ENCODE results near the gene WIPF2. TPM values are rescaled to one million over a fixed set of nuclear protein-coding genes. Genes with fewer than 3 reads are reported as not detected.

Gene WIPF2
- polyA plus RNA-seq, 2 of the 4 experiments (the other 2 are of a cell fraction) = 13.8 to 21.5 TPM

DNA sequence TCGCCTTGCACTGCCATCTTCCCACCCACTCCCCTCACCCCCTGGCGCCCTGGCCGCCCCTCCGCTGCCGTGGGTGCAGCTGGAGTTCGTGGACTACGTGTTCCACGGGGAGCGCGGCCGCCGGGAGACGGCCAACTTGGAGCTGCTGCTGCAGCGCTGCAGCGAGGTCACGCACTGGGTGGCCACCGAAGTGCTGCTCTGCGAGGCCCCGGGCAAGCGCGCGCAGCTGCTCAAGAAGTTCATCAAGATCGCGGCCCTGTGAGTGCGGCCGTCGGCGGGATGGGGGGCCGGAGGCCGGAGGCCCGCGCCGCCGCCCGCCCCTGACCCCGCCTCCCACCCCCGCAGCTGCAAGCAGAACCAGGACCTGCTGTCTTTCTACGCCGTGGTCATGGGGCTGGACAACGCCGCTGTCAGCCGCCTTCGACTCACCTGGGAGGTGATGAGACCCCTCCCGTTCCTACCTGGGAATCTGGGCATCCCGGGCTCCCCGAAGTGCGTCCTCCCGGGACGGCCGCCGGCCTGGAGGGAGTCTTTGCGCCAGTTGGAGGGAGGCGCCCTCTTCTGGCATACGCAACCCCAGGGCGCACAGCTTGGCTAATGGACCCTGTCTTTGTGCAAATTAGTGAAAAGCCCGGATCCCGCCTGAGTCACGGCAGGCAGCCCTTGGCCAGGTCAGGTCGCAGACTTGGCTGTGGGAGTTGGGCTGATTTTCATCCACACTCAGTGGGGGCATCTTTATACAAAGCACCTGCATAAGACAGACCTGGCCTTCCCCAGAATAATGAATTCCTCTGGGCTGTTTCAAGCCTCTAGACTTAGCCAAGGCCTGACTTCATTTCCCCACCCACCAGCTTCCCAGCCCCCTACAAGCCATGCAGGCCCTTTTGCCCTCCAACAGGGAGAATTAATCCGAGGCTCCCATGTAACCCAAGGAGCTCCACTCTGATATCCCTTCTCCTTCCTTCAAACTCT, 27.6 kb upstream of the WIPF2 start (continued):
- TF ChIP-seq HOXB13 (CRISPR knock-in tag; IDR thresholded peaks at IDR 0.05; ENCODE audit: low read depth) = no peak
- TF ChIP-seq NFE2L2 (conservative IDR thresholded peaks at IDR 0.05; ENCODE audit: low read length) = no peak
- no peak for TF ChIP-seq NR3C1 (IDR thresholded peaks at IDR 0.05)
- TF ChIP-seq JUNB (IDR thresholded peaks at IDR 0.05) = no peak
- TF ChIP-seq, protein P1, sequence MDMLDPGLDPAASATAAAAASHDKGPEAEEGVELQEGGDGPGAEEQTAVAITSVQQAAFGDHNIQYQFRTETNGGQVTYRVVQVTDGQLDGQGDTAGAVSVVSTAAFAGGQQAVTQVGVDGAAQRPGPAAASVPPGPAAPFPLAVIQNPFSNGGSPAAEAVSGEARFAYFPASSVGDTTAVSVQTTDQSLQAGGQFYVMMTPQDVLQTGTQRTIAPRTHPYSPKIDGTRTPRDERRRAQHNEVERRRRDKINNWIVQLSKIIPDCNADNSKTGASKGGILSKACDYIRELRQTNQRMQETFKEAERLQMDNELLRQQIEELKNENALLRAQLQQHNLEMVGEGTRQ (IDR thresholded peaks at IDR 0.05) = no peak
- no peak for TF ChIP-seq HOXA7 (CRISPR knock-in tag; IDR thresholded peaks at IDR 0.05)
- TF ChIP-seq NPAS2 (CRISPR knock-in tag; IDR thresholded peaks at IDR 0.05; ENCODE audit: borderline replicate concordance) = no peak
- TF ChIP-seq MAZ (IDR thresholded peaks at IDR 0.05; ENCODE audit: borderline replicate concordance, low read depth, low read length) = no peak
- no peak for TF ChIP-seq ZNF302 (CRISPR knock-in tag; IDR thresholded peaks at IDR 0.05)
- TF ChIP-seq HOXB5 (CRISPR knock-in tag; IDR thresholded peaks at IDR 0.05) = no peak
- TF ChIP-seq FOSB (CRISPR knock-in tag; IDR thresholded peaks at IDR 0.05) = no peak

DNA sequence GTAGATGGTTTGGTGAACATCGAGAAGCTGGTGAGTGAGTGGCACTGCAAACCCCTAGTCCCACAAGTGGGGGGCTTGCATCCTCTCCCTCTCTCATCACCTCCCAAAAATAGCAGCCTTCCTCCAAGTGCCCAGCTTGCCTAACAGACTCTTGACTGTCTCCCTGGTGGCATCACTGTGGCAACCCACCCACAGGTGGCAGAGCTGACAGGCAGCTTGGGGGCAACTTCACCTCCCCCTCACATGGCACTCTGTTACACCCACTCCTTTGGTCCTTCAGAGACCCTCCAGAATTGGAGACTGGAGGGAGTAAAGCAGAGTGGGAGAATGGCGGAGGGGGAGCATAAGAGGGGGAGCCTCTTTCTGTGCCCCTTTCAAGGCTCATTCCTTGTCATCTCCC, 26.1 kb upstream of the WIPF2 start:
- WGBS (ENCODE audit: missing lambda C conversion rate) = 100% methylated on average over 2 of the region's 2 CpGs
- no peak overlapping the region for H3K4me3 ChIP-seq
- TF ChIP-seq RAD21 (conservative IDR thresholded peaks at IDR 0.05 in 1 of 2, IDR thresholded peaks at IDR 0.05 in 1 of 2) (no peak), ZNF302 (CRISPR knock-in tag; IDR thresholded peaks at IDR 0.05) (no peak), HOXB13 (CRISPR knock-in tag; IDR thresholded peaks at IDR 0.05; ENCODE audit: low read depth) (no peak), NFE2L2 (conservative IDR thresholded peaks at IDR 0.05; ENCODE audit: low read length) (no peak), JUNB (IDR thresholded peaks at IDR 0.05) (no peak), ZFP36 (IDR thresholded peaks at IDR 0.05; ENCODE audit: borderline replicate concordance, partially characterized antibody) (no peak), RFX5 (IDR thresholded peaks at IDR 0.05) (no peak), FOSL2 (IDR thresholded peaks at IDR 0.05) (no peak), FOSL2 (CRISPR knock-in tag; IDR thresholded peaks at IDR 0.05) (no peak), HOXA7 (CRISPR knock-in tag; IDR thresholded peaks at IDR 0.05) (no peak), RARB (CRISPR knock-in tag; IDR thresholded peaks at IDR 0.05) (no peak), CBX8 (IDR thresholded peaks at IDR 0.05) (no peak), POLR2A (IDR thresholded peaks at IDR 0.05; ENCODE audit: low read length) (no peak), RNF2 (IDR thresholded peaks at IDR 0.05; ENCODE audit: borderline replicate concordance, low read depth) (no peak), ZSCAN20 (CRISPR knock-in tag; IDR thresholded peaks at IDR 0.05) (no peak)
- TF ChIP-seq, protein P2, sequence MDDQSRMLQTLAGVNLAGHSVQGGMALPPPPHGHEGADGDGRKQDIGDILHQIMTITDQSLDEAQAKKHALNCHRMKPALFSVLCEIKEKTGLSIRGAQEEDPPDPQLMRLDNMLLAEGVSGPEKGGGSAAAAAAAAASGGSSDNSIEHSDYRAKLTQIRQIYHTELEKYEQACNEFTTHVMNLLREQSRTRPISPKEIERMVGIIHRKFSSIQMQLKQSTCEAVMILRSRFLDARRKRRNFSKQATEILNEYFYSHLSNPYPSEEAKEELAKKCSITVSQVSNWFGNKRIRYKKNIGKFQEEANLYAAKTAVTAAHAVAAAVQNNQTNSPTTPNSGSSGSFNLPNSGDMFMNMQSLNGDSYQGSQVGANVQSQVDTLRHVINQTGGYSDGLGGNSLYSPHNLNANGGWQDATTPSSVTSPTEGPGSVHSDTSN (IDR thresholded peaks at IDR 0.05) = no peak
- TF ChIP-seq, protein P3, sequence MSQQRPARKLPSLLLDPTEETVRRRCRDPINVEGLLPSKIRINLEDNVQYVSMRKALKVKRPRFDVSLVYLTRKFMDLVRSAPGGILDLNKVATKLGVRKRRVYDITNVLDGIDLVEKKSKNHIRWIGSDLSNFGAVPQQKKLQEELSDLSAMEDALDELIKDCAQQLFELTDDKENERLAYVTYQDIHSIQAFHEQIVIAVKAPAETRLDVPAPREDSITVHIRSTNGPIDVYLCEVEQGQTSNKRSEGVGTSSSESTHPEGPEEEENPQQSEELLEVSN (IDR thresholded peaks at IDR 0.05; ENCODE audit: borderline replicate concordance, low read depth) = no peak
- TF ChIP-seq, protein P1 (IDR thresholded peaks at IDR 0.05) = no peak
- TF ChIP-seq, protein P4, sequence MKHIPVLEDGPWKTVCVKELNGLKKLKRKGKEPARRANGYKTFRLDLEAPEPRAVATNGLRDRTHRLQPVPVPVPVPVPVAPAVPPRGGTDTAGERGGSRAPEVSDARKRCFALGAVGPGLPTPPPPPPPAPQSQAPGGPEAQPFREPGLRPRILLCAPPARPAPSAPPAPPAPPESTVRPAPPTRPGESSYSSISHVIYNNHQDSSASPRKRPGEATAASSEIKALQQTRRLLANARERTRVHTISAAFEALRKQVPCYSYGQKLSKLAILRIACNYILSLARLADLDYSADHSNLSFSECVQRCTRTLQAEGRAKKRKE (CRISPR knock-in tag; IDR thresholded peaks at IDR 0.05; ENCODE audit: low read depth) = no peak
- no peak overlapping the region for H3K4me2 ChIP-seq
- DNase-seq (ENCODE audit: low read depth in 1 of 2, low spot score in 1 of 2) = no peak
- no peak for FAIRE-seq
- peaks cover 5% of the 10 kb centered on the region; the same call in 2 of the 3 replicates for H3K9me3 ChIP-seq
- CTCF ChIA-PET = interaction anchor here (0.6 to 10.7 kb wide), 24 partner anchors 12 to 575 kb away, joined by 3 to 195 read pairs (median 6); partner anchors contain the start of genes CSF3, PSMD3, RAPGEFL1 and WIPF2
- ATAC-seq = no peak
- POLR2A ChIA-PET = no interaction called here
- no peak overlapping the region for H3K27ac ChIP-seq
- H3K4me1 ChIP-seq = peaks cover 17% of the 10 kb centered on the region
